Neural cell (in vitro differentiated cells): ENCODE data around the gene PLCB1. TPM values are rescaled to one million over a fixed set of nuclear protein-coding genes. Genes with fewer than 3 reads are reported as not detected.

Experiments
- H2AFZ ChIP-seq: fragments of 200-600, 300-800 bp; sonication (generic), shearing (Covaris generic); 2 replicates; pipeline ENCODE4 v1.6.0; 2014; ENCODE audit warnings: low read depth, mild to moderate bottlenecking, antibody characterized with exemption, low read length, moderate library complexity
- H3F3A ChIP-seq: fragments of 200-600 bp; shearing (Covaris generic); 2 replicates; pipeline ENCODE4 v1.6.1; 2016; ENCODE audit warnings: mild to moderate bottlenecking, moderate library complexity, mixed read lengths, antibody characterized with exemption, low read length; ENCODE audit not compliant: insufficient read depth, poor library complexity, severe bottlenecking
- H3K27ac ChIP-seq: fragments of 200-600, 300-800 bp; sonication (generic), shearing (Covaris generic); 2 replicates; pipeline ENCODE4 v1.5.1; 2014; ENCODE audit warnings: mild to moderate bottlenecking, low read length, moderate library complexity
- H3K27me3 ChIP-seq: fragments of 300-800, 200-600 bp; sonication (generic), shearing (Covaris generic); 2 replicates; pipeline ENCODE4 v1.6.0; 2014; ENCODE audit warnings: mild to moderate bottlenecking, low read depth, low read length, moderate library complexity; ENCODE audit not compliant: insufficient read depth
- H3K36me3 ChIP-seq: fragments of 300-800, 200-600 bp; sonication (generic), shearing (Covaris generic); 2 replicates; pipeline ENCODE4 v1.5.1; 2014; ENCODE audit warnings: mild to moderate bottlenecking, antibody characterized with exemption, low read length, moderate library complexity; ENCODE audit not compliant: insufficient read depth
- H3K4me2 ChIP-seq: fragments of 300-800, 200-600 bp; sonication (generic), shearing (Covaris generic); 2 replicates; pipeline ENCODE4 v1.6.0; 2014; ENCODE audit warnings: mild to moderate bottlenecking, low read length
- H3K4me3 ChIP-seq: fragments of 300-800, 200-600 bp; sonication (generic), shearing (Covaris generic); 2 replicates; pipeline ENCODE4 v1.5.1; 2014; ENCODE audit warnings: mild to moderate bottlenecking, low read length, moderate library complexity
- H3K79me2 ChIP-seq: fragments of 200-600 bp; shearing (Covaris generic); replicated peaks from 2 replicates; pipeline ENCODE4 v1.6.0; 2014; ENCODE audit warnings: mild to moderate bottlenecking, low read length, moderate library complexity; ENCODE audit not compliant: insufficient read depth
- H3K9ac ChIP-seq: fragments of 300-800, 200-600 bp; sonication (generic), shearing (Covaris generic); 2 replicates; pipeline ENCODE4 v1.6.1; 2016; ENCODE audit warnings: mild to moderate bottlenecking, low read length, mixed read lengths
- H3K9me2 ChIP-seq: fragments of 200-600 bp; shearing (Covaris generic); 2 replicates; pipeline ENCODE4 v1.6.1; 2016; ENCODE audit warnings: mild to moderate bottlenecking, low read length, mixed read lengths; ENCODE audit not compliant: insufficient read depth
- H3K9me3 ChIP-seq: fragments of 200-600, 300-800 bp; sonication (generic), shearing (Covaris generic); 2 replicates; pipeline ENCODE4 v1.6.1; 2016; ENCODE audit warnings: mild to moderate bottlenecking, mixed run types, low read length, moderate library complexity, mixed read lengths
- H4K20me1 ChIP-seq: fragments of 200-600 bp; shearing (Covaris generic); 2 replicates; pipeline ENCODE4 v1.6.1; 2016; ENCODE audit warnings: mild to moderate bottlenecking, mixed run types; ENCODE audit not compliant: insufficient read depth
- CTCF ChIP-seq: fragments of 450-650 bp; IDR thresholded peaks from 2 replicates; pipeline ENCODE4 v1.5.1; 2014; ENCODE audit warnings: antibody characterized with exemption, mild to moderate bottlenecking, moderate library complexity; ENCODE audit not compliant: poor library complexity, severe bottlenecking
- EP300 ChIP-seq: fragments of 450-650 bp; conservative IDR thresholded peaks from 2 replicates; pipeline ENCODE4 v1.6.1; 2014; ENCODE audit warnings: antibody characterized with exemption, mild to moderate bottlenecking, moderate library complexity; ENCODE audit not compliant: poor library complexity, severe bottlenecking
- EZH2 ChIP-seq: fragments of 200-600, 300-800 bp; shearing (Covaris generic), sonication (generic); IDR thresholded peaks from 2 replicates; pipeline ENCODE4 v1.6.1; 2014; ENCODE audit warnings: antibody characterized with exemption, low read length, borderline replicate concordance, mild to moderate bottlenecking; ENCODE audit not compliant: insufficient read depth, poor library complexity, severe bottlenecking
- MXI1 ChIP-seq: fragments of 450-650 bp; conservative IDR thresholded peaks from 2 replicates; pipeline ENCODE4 v1.6.1; 2014; ENCODE audit warnings: antibody characterized with exemption, mild to moderate bottlenecking; ENCODE audit not compliant: poor library complexity, severe bottlenecking
- POLR2AphosphoS5 ChIP-seq: IDR thresholded peaks from 2 replicates; pipeline ENCODE4 v1.6.1; 2012
- RAD21 ChIP-seq: fragments of 450-650 bp; conservative IDR thresholded peaks from 2 replicates; pipeline ENCODE4 v1.6.1; 2014; ENCODE audit warnings: antibody characterized with exemption, mild to moderate bottlenecking, moderate library complexity
- REST ChIP-seq: IDR thresholded peaks from 2 replicates; pipeline ENCODE4 v1.6.1; 2012; ENCODE audit warnings: borderline replicate concordance
- SMC3 ChIP-seq: fragments of 450-650 bp; conservative IDR thresholded peaks from 2 replicates; pipeline ENCODE4 v1.6.1; 2014; ENCODE audit warnings: antibody characterized with exemption, mild to moderate bottlenecking, moderate library complexity; ENCODE audit not compliant: poor library complexity
- TAF1 ChIP-seq: IDR thresholded peaks from 2 replicates; pipeline ENCODE4 v1.6.1; 2012; ENCODE audit warnings: low read depth
- polyA plus RNA-seq: library from polyadenylated mRNA; depleted of rRNA; stranded (reverse); fragments of >200 nt; gene quantifications from 2 replicates; pipeline ENCODE4 v1.2.3, GENCODE V29; 2014

PLCB1 gene
- polyA plus RNA-seq, 1 donor from 2014 or later: 11.4 TPM

GRCh38 chr20:8339349-8339748, 207.3 kb downstream of the PLCB1 start:
- Histone ChIP-seq H3K27ac (no peak overlapping the region), H3K79me2 (no peaks in the 10 kb centered on the region), H3K9me3 (no peaks in the 10 kb centered on the region), H3K36me3 (no peaks in the 10 kb centered on the region), H3K27me3 (no peaks in the 10 kb centered on the region), H3K4me2 (no peak overlapping the region), H3K4me3 (no peak overlapping the region), H3K9me2 (no peaks in the 10 kb centered on the region), H3K9ac (no peak overlapping the region), H4K20me1 (no peaks in the 10 kb centered on the region), H3F3A (no peaks in the 10 kb centered on the region), H2AFZ (no peak overlapping the region)
- TF ChIP-seq EP300 (no peak), SMC3 (no peak), POLR2AphosphoS5 (no peak), RAD21 (no peak), CTCF (no peak), TAF1 (no peak), MXI1 (no peak), REST (no peak), EZH2 (no peak)

- TF ChIP-seq EP300 (no peak), TAF1 (no peak)
- H4K20me1 ChIP-seq: no peaks in the 10 kb centered on the region
These were observed 210.3 kb downstream of the PLCB1 start for GRCh38 chr20:8342391-8342790.

GRCh38 chr20:8344106-8344505, 212.0 kb downstream of the PLCB1 start:
- TF ChIP-seq CTCF: no peak
- TF ChIP-seq POLR2AphosphoS5: no peak
- TF ChIP-seq EP300: no peak
- Histone ChIP-seq H3K27ac (no peak overlapping the region), H3K27me3 (no peaks in the 10 kb centered on the region), H2AFZ (no peak overlapping the region), H3K9ac (no peak overlapping the region), H3F3A (no peaks in the 10 kb centered on the region), H3K79me2 (no peaks in the 10 kb centered on the region), H3K9me2 (no peaks in the 10 kb centered on the region), H3K9me3 (no peaks in the 10 kb centered on the region), H3K4me2 (no peak overlapping the region), H4K20me1 (no peaks in the 10 kb centered on the region), H3K4me3 (no peak overlapping the region), H3K36me3 (no peaks in the 10 kb centered on the region)

More at GRCh38 chr20:8342391-8342790, 210.3 kb downstream of the PLCB1 start:
- no peak overlapping the region for H3K4me3 ChIP-seq
- H3K9ac ChIP-seq: no peak overlapping the region
- H3K36me3 ChIP-seq: no peaks in the 10 kb centered on the region
- H3K27me3 ChIP-seq: no peaks in the 10 kb centered on the region
- no peak overlapping the region for H3K4me2 ChIP-seq
- no peak overlapping the region for H3K27ac ChIP-seq
- no peaks in the 10 kb centered on the region for H3F3A ChIP-seq
- H3K79me2 ChIP-seq: no peaks in the 10 kb centered on the region
- no peak overlapping the region for H2AFZ ChIP-seq
- no peaks in the 10 kb centered on the region for H3K9me2 ChIP-seq
- no peaks in the 10 kb centered on the region for H3K9me3 ChIP-seq
